HEK293 (cell line): ENCODE measurements around the gene LOX.
"Not testable (repeated sequence)": the region's sequence is repeated elsewhere in the genome, so short reads cannot be mapped to it uniquely, and the experiment has no call there.

Experiments used
- ZBTB7A ChIP-seq: fragments of 450-650 bp; formaldehyde crosslinking; IDR thresholded peaks from 2 replicates; pipeline ENCODE4 v1.5.1; 2016; ENCODE audit warnings: low read depth, missing biosample characterization, missing genetic modification characterization
- ZNF626 ChIP-seq: fragments of 450-650 bp; sonication (Bioruptor Pico); formaldehyde crosslinking; IDR thresholded peaks from 2 replicates; pipeline ENCODE4 v1.5.1; 2018; ENCODE audit warnings: missing biosample characterization, missing genetic modification characterization, inconsistent platforms

DNA sequence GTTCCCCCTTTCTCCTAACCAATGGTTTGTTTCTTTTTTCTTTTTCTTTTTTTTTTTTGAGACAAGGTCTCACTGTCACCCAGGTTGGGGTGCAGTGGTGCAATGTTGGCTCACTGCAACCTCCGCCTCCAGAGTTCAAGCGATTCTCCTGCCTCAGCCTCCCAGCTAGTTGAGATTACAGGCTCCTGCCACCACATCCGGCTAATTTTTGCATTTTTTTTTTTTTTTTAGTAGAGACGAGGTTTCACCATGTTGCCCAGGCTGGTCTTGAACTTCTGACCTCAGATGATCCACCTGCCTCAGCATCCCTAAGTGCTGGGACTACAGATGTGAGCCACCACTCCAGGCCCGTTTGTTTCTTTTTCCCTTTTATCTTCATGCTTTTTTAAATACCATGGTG is 16.2 kb upstream of the LOX start:
- not testable (repeated sequence) for TF ChIP-seq ZBTB7A, ZNF626 (tag by site-specific recombination)
